Skeletal muscle tissue (tissue), 4 donors: ENCODE data around the gene S100A9. TPM values are rescaled to one million over a fixed set of nuclear protein-coding genes. Genes with fewer than 3 reads are reported as not detected.

Source experiments
- H3K27ac ChIP-seq: one replicate; pipeline ENCODE4 v1.7.0; 2013; ENCODE audit warnings: mild to moderate bottlenecking, low read depth, low read length, inconsistent platforms
- H3K27me3 ChIP-seq, 3 donors: one replicate each; pipeline ENCODE4 v1.7.0; 2013; ENCODE audit warnings: low read length in 3 of 3; ENCODE audit not compliant: control insufficient read depth in 3 of 3, insufficient read depth in 3 of 3
- H3K36me3 ChIP-seq, 3 donors: one replicate each; pipeline ENCODE4 v1.7.0; 2013; ENCODE audit warnings: low read length in 3 of 3; ENCODE audit not compliant: control insufficient read depth in 3 of 3, insufficient read depth in 3 of 3
- H3K4me1 ChIP-seq, 3 donors: one replicate each; pipeline ENCODE4 v1.7.0; 2013; ENCODE audit warnings: low read length in 3 of 3, mild to moderate bottlenecking in 3 of 3; ENCODE audit not compliant: control insufficient read depth in 3 of 3, insufficient read depth in 3 of 3
- H3K4me3 ChIP-seq, 3 donors: one replicate each; pipeline ENCODE4 v1.7.0; 2013; ENCODE audit warnings: low read length in 3 of 3
- H3K9ac ChIP-seq, 3 donors: one replicate each; pipeline ENCODE4 v1.7.0; 2013; ENCODE audit warnings: low read length in 3 of 3, mild to moderate bottlenecking in 3 of 3, moderate library complexity in 2 of 3, low read depth in 1 of 3
- H3K9me3 ChIP-seq, 3 donors: one replicate each; pipeline ENCODE4 v1.7.0; 2013; ENCODE audit warnings: low read length in 3 of 3; ENCODE audit not compliant: control insufficient read depth in 3 of 3
- total RNA-seq: library from RNA; depleted of rRNA; stranded (reverse); fragments of >200 nt; gene quantifications from one replicate; pipeline ENCODE4 v1.2.3, GENCODE V29; 2014
- donor health status: Osteomylitis.

The S100A9 gene
- total RNA-seq, 1 donor from 2014 or later: 218 TPM

- Histone ChIP-seq H3K4me1 (peaks cover 5 to 22% (median 19%) of the 10 kb centered on the region in 3 donors), H3K4me3 (no peak overlapping the region), H3K9me3 (no peaks in the 10 kb centered on the region), H3K36me3 (no peaks in the 10 kb centered on the region), H3K27ac (no peak overlapping the region), H3K27me3 (peaks cover 5 to 6% (median 6%) of the 10 kb centered on the region in 3 donors), H3K9ac (no peak overlapping the region)
Measured at GRCh38 chr1:153394391-153394790, 36.7 kb downstream of the S100A9 start.

DNA sequence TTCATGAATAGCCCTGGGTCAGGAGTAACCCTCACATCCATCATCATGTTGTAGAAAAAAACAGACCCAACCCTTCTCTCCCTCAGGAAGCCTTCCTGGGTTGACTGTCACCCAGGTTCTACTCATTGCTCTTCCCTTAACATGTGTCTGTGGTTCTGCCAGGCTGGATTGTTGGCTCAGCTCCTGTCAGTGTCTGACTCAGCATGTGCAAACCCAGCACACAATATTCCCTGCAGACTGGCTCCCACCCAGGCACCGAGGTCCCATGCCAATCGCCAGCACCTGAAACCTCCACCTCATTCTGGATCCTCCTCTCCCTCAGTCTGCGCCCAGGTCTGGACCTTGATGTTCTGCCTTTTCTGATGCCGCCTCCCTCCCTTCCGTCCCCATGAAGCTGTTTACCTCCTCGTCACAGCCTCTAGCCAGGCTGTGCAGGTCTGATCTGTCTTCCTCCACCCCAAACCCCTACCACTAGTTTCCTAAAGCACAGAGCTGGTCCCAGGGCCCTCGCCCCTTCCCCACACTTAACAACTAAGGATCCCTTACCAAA, 37.6 kb downstream of the S100A9 start:
- H3K9me3 ChIP-seq: no peaks in the 10 kb centered on the region
- H3K4me3 ChIP-seq: no peak overlapping the region
- no peak overlapping the region for H3K9ac ChIP-seq
- H3K36me3 ChIP-seq: no peaks in the 10 kb centered on the region
- H3K27ac ChIP-seq: no peak overlapping the region
- peaks cover 6 to 8% (median 7%) of the 10 kb centered on the region in 3 donors for H3K27me3 ChIP-seq
- peaks cover 5 to 22% (median 19%) of the 10 kb centered on the region in 3 donors for H3K4me1 ChIP-seq

- Histone ChIP-seq H3K9me3 (no peaks in the 10 kb centered on the region), H3K27me3 (peaks cover 6 to 8% (median 7%) of the 10 kb centered on the region in 3 donors), H3K9ac (no peak overlapping the region), H3K36me3 (no peaks in the 10 kb centered on the region), H3K4me1 (peaks cover 2 to 17% (median 14%) of the 10 kb centered on the region in 3 donors), H3K27ac (no peak overlapping the region), H3K4me3 (no peak overlapping the region)
Measured at GRCh38 chr1:153395776-153396175, 38.1 kb downstream of the S100A9 start.

DNA sequence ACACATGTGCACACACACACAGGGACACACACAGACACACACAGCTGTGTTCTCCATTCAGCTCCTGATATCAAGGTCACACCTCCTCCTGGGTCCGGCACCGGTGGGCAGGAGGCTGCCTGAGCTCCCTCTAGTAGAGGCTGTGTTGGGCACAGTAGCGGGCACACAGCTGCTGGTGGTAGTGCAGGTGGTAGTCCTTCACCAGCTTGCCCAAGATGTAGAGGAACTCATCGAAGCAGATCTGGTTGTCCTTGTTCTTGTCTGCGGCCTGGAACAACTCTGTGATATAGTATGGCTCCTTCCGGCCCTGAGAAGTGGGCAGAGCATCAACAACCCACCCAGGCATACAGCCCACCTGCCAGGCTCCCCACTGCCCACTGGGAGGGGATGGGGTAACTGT, 38.8 kb downstream of the S100A9 start:
- Histone ChIP-seq H3K4me3 (no peak overlapping the region), H3K4me1 (peaks cover 2 to 10% (median 9%) of the 10 kb centered on the region in 3 donors), H3K27me3 (peaks cover 6 to 8% (median 7%) of the 10 kb centered on the region in 3 donors), H3K27ac (no peak overlapping the region), H3K9ac (no peak overlapping the region), H3K36me3 (no peaks in the 10 kb centered on the region), H3K9me3 (no peaks in the 10 kb centered on the region)

GRCh38 chr1:153397051-153397923, 39.6 kb downstream of the S100A9 start:
- Histone ChIP-seq H3K36me3 (no peaks in the 10 kb centered on the region), H3K9ac (no peak overlapping the region), H3K4me3 (no peak overlapping the region), H3K9me3 (no peaks in the 10 kb centered on the region), H3K27ac (no peak overlapping the region), H3K4me1 (peaks cover 0 to 8% (median 7%) of the 10 kb centered on the region in 3 donors), H3K27me3 (peaks cover 6 to 8% (median 7%) of the 10 kb centered on the region in 3 donors)

DNA sequence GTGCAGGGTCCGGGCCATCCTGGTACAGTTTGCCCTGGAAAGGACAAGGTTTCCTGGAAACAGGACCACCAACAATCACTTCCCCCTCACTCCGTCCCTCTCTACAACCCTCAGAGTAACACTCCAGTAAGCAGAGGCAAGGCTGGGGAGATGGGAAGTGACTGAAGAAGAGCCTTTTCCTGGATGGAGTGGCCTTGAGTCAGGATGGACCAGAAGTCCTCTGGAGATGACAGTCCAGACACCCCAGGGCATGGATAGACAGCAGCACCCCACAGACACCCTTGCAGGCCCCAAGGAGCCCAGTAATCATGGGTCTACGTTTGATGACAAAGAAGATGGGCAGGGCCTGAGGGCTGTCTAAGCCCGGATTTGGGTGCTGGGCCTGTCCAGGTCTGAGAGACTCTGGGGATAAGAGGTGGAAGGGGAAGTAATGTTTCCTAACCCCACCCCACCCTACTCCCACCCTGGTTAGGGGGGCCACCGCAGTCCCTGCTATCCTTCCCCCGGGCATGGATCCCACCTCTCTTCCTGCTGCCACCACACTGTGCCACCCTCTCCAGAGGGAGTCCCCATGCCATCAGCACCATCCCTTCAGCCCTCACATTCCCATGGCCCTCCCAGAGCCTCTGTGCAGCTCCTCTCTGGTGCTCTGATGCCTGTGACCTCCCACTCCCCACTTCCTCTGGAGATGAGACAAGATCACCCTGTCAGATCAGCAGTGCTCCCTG, 40.4 kb downstream of the S100A9 start:
- no peak overlapping the region for H3K27ac ChIP-seq
- peaks cover 6 to 8% (median 7%) of the 10 kb centered on the region in 3 donors for H3K27me3 ChIP-seq
- peaks cover 0 to 8% (median 7%) of the 10 kb centered on the region in 3 donors for H3K4me1 ChIP-seq
- H3K4me3 ChIP-seq: no peak overlapping the region
- H3K9me3 ChIP-seq: no peaks in the 10 kb centered on the region
- H3K36me3 ChIP-seq: no peaks in the 10 kb centered on the region
- H3K9ac ChIP-seq: no peak overlapping the region

DNA sequence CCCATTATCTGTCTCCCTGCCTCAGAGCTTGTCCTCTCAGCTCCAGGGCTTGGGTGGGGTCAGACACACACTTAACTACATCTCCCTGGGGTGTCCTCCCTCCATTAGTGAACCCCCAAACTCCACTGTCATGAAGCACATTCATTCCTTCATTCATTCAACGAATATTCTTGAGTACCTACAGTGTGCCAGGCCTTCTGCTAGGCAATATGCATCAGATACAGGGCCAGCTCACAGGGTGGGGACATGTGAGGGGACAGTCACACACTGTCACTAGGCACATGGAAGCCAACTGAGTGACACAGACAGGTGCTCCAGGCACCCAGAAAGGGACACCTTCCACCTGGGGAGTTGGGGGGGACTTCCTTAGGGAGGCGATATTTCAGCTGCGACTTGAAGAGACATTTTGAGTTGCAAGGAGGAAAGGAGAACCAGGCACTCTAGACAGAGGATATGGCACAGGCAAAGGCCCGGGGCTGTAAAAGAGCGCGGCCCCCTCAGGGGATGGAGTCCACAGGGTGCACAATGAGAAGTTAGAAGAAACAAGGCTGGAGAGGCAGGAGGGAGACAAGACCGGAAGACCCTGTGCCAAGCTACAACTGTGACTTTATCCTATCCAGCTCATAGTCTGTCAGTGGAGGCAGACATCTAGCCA, 41.9 kb downstream of the S100A9 start:
- no peak overlapping the region for H3K27ac ChIP-seq
- no peak overlapping the region for H3K4me3 ChIP-seq
- H3K36me3 ChIP-seq: no peaks in the 10 kb centered on the region
- H3K9me3 ChIP-seq: no peaks in the 10 kb centered on the region
- peaks cover 5 to 6% (median 5%) of the 10 kb centered on the region in 3 donors for H3K27me3 ChIP-seq
- no peak overlapping the region for H3K9ac ChIP-seq
- H3K4me1 ChIP-seq: peaks cover 0 to 8% (median 7%) of the 10 kb centered on the region in 3 donors

- Histone ChIP-seq H3K4me3 (no peak overlapping the region), H3K27me3 (peaks cover 5 to 6% (median 5%) of the 10 kb centered on the region in 3 donors)
Measured at GRCh38 chr1:153400244-153400643, 42.6 kb downstream of the S100A9 start.

GRCh38 chr1:153401461-153401860, 43.8 kb downstream of the S100A9 start:
- H3K9me3 ChIP-seq: no peaks in the 10 kb centered on the region
- H3K9ac ChIP-seq: no peak overlapping the region
- no peaks in the 10 kb centered on the region for H3K4me1 ChIP-seq
- H3K36me3 ChIP-seq: no peaks in the 10 kb centered on the region
- H3K27me3 ChIP-seq: peaks cover 6 to 9% (median 7%) of the 10 kb centered on the region in 3 donors
- no peak overlapping the region for H3K27ac ChIP-seq
- H3K4me3 ChIP-seq: no peak overlapping the region

More at GRCh38 chr1:153400244-153400643, 42.6 kb downstream of the S100A9 start:
- Histone ChIP-seq H3K27ac (no peak overlapping the region), H3K9me3 (no peaks in the 10 kb centered on the region), H3K9ac (no peak overlapping the region), H3K36me3 (no peaks in the 10 kb centered on the region), H3K4me1 (peaks cover 0 to 2% (median 2%) of the 10 kb centered on the region in 3 donors)
